Keratinocyte (primary cell): ENCODE results near the gene PIH1D1.

Experiments used
- CTCF ChIP-seq, 3 experiments: IDR thresholded peaks in 1 of 3; conservative IDR thresholded peaks in 1 of 3; optimal IDR thresholded peaks in 1 of 3; 2 replicates in 2 of 3; 3 replicates in 1 of 3; pipeline versions ENCODE3 to v1.5.1; 2011; ENCODE audit warnings: low read length in 3 of 3, mild to moderate bottlenecking in 3 of 3, moderate library complexity in 2 of 3, control low read depth in 1 of 3, inconsistent platforms in 1 of 3; ENCODE audit not compliant: insufficient read depth in 2 of 3; ENCODE audit errors: extremely low read depth in 1 of 3
- EZH2 ChIP-seq: IDR thresholded peaks from one replicate; pipeline ENCODE4 v1.6.1; 2012; ENCODE audit warnings: inconsistent platforms, mild to moderate bottlenecking, low read length, moderate library complexity

- TF ChIP-seq CTCF (optimal IDR thresholded peaks at IDR 0.05 in 1 of 3, IDR thresholded peaks at IDR 0.05 in 1 of 3, conservative IDR thresholded peaks at IDR 0.05 in 1 of 3; ENCODE audit: extremely low read depth in 1 of 3, insufficient read depth in 2 of 3, low read length in 3 of 3) (no peak), EZH2 (no peak)
These were observed 12.5 kb upstream of the PIH1D1 start for GRCh38 chr19:49463960-49464740.
